Measurements from ENCODE around the gene PRDM16. TPM values are rescaled to one million over a fixed set of nuclear protein-coding genes. Genes with fewer than 3 reads are reported as not detected.

Gene PRDM16
- total RNA-seq, 1 donor from 2014 or later: 0.43 TPM

DNA sequence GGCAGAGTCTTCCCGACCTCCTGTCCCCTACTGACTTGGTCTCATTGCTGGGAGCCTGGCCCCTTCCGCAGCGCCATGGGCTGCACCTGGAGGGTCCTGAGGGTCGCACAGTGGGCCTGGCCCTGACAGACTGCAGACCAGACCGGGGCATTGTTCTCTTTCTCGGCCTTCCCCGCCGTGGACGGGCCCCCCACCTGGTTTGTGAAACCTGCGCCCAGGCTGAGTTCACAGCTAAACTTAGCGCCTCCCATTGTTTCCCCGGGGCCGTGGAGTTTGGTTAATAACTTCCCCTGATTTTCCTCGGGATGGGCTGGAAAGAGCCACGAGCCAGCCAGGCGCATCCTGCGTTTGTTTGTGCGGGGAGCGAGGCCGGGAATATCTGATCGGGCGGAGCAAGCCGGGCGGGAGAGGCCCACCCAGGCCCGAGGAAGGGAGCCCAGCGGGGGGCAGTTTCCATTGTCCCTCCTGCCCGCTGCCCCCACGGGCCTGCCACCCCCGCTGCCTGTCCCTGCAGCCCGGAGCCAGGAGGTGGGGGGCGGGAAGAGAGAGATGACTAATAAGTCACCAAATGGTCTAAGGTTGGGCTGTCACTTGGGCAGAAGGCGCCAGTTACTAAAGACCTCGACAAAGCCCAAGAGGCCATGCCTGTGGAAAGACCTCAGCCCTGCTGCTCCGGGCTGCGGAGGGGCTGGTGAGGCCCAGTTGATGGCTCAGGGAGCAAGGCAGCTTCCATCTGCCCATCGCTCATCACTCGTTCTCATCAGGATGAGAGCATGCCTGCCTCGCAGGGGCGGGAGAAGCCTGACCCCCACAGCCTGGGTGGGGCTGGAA lies 346.5 kb downstream of the PRDM16 start:
- Mint-ChIP-seq H3K36me3 (ENCODE audit: low read depth, unreplicated experiment) (peaks cover 1% of the 10 kb centered on the region), H3K9me3 (ENCODE audit: unreplicated experiment) (peaks cover 9% of the 10 kb centered on the region), H3K27me3 (ENCODE audit: low read depth, unreplicated experiment) (peaks cover 35% of the 10 kb centered on the region), H3K4me3 (ENCODE audit: unreplicated experiment) (no peak overlapping the region), H3K27ac (ENCODE audit: unreplicated experiment) (no peak overlapping the region), H3K4me1 (ENCODE audit: low read depth, unreplicated experiment) (no peaks in the 10 kb centered on the region)
- Histone ChIP-seq H3K4me2 (ENCODE audit: low read length) (no peak overlapping the region), H3K27ac (ENCODE audit: low read depth, low read length) (no peak overlapping the region), H3K4me3 (ENCODE audit: insufficient read depth, low read depth, low read length) (no peak overlapping the region), H4K20me1 (ENCODE audit: insufficient read depth, low read length) (no peaks in the 10 kb centered on the region), H3K4me1 (ENCODE audit: insufficient read depth, low read length) (no peaks in the 10 kb centered on the region), H3K9ac (ENCODE audit: low read length) (no peak overlapping the region), H3K36me3 (ENCODE audit: insufficient read depth, low read length) (no peaks in the 10 kb centered on the region), H3K9me3 (ENCODE audit: insufficient read depth, low read depth, low read length) (peaks cover 5% of the 10 kb centered on the region), H3K27me3 (ENCODE audit: insufficient read depth, low read length) (no peaks in the 10 kb centered on the region), H2AFZ (ENCODE audit: low read depth, low read length) (no peak overlapping the region), H3K79me2 (ENCODE audit: insufficient read depth, low read length) (no peaks in the 10 kb centered on the region)
- TF ChIP-seq, protein P1, sequence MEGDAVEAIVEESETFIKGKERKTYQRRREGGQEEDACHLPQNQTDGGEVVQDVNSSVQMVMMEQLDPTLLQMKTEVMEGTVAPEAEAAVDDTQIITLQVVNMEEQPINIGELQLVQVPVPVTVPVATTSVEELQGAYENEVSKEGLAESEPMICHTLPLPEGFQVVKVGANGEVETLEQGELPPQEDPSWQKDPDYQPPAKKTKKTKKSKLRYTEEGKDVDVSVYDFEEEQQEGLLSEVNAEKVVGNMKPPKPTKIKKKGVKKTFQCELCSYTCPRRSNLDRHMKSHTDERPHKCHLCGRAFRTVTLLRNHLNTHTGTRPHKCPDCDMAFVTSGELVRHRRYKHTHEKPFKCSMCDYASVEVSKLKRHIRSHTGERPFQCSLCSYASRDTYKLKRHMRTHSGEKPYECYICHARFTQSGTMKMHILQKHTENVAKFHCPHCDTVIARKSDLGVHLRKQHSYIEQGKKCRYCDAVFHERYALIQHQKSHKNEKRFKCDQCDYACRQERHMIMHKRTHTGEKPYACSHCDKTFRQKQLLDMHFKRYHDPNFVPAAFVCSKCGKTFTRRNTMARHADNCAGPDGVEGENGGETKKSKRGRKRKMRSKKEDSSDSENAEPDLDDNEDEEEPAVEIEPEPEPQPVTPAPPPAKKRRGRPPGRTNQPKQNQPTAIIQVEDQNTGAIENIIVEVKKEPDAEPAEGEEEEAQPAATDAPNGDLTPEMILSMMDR (IDR thresholded peaks at IDR 0.05; ENCODE audit: insufficient read depth, low read depth, low read length): no peak
- DNase-seq (ENCODE audit: low read depth): no peak
- FAIRE-seq: no peak

DNA sequence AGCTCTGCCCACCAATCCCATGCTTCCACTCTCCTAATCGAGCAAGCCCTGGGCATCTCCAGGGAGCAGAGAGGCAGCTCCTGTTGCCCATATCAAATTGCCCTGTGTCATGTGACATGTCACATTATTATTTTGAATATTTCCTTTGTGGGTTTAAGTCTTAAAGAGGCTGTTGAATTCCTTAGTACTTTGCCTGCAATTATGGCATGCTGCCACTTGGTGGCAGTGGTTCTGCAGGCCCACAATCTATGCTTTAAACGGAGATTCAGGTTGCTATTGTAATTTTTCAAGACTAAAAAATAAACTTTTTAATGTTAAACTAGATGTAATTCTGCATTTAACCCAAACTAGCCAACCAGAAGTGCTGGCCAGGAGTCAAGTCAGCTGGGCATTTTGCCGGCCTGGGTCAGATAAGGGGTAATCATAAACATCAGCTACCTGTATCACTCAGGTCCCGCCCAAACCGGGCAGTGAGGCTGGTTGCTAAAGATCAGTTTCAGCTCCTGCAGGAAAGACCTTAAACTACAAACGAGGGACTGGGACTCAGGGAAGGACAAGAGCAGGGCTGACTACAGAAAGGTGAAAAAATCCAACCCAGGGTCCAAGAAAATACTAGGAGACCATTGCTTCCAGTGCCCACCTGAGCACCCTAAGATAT lies 348.2 kb downstream of the PRDM16 start:
- FAIRE-seq (no peak), DNase-seq (ENCODE audit: low read depth) (no peak)
- Histone ChIP-seq H3K36me3 (ENCODE audit: insufficient read depth, low read length) (no peaks in the 10 kb centered on the region), H3K4me1 (ENCODE audit: insufficient read depth, low read length) (no peaks in the 10 kb centered on the region), H3K9me3 (ENCODE audit: insufficient read depth, low read depth, low read length) (peaks cover 5% of the 10 kb centered on the region), H3K27ac (ENCODE audit: low read depth, low read length) (no peak overlapping the region), H3K9ac (ENCODE audit: low read length) (no peak overlapping the region), H4K20me1 (ENCODE audit: insufficient read depth, low read length) (no peaks in the 10 kb centered on the region), H3K4me3 (ENCODE audit: insufficient read depth, low read depth, low read length) (no peak overlapping the region), H3K27me3 (ENCODE audit: insufficient read depth, low read length) (no peaks in the 10 kb centered on the region), H3K4me2 (ENCODE audit: low read length) (no peak overlapping the region), H3K79me2 (ENCODE audit: insufficient read depth, low read length) (no peaks in the 10 kb centered on the region), H2AFZ (ENCODE audit: low read depth, low read length) (no peak overlapping the region)
- Mint-ChIP-seq H3K4me1 (ENCODE audit: low read depth, unreplicated experiment) (no peaks in the 10 kb centered on the region), H3K4me3 (ENCODE audit: unreplicated experiment) (no peak overlapping the region), H3K27me3 (ENCODE audit: low read depth, unreplicated experiment) (peaks cover 24% of the 10 kb centered on the region), H3K27ac (ENCODE audit: unreplicated experiment) (no peak overlapping the region), H3K9me3 (ENCODE audit: unreplicated experiment) (peaks cover 15% of the 10 kb centered on the region), H3K36me3 (ENCODE audit: low read depth, unreplicated experiment) (peaks cover 5% of the 10 kb centered on the region)
- TF ChIP-seq EZH2 (IDR thresholded peaks at IDR 0.05; ENCODE audit: insufficient read depth, low read length): no peak
- TF ChIP-seq, protein P1 (IDR thresholded peaks at IDR 0.05; ENCODE audit: insufficient read depth, low read depth, low read length): peak; percentile 26

DNA sequence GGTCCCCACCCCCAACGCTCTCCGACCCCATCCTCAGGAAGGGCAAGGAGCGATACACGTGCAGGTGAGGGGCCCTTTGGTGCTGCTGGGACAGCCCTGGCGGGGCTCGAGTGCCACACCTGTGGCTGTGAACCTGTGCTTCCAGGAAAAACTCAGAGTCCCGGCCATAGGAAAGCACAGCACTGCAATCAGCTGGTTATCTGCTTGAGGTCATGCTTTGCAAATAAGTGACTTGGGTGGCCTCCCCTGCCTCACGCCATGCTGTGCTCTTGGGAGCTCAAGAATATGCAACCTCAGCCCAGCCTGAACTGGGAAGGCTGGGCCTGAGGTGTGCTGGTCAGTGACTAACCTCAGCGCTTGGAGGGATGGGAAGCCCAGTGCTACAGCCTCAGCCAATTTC lies 348.9 kb downstream of the PRDM16 start:
- no peak overlapping the region for H3K4me3 Mint-ChIP-seq (ENCODE audit: unreplicated experiment)
- no peaks in the 10 kb centered on the region for H3K4me1 ChIP-seq (ENCODE audit: insufficient read depth, low read length)
- H3K4me1 Mint-ChIP-seq (ENCODE audit: low read depth, unreplicated experiment): no peaks in the 10 kb centered on the region

More for the DNA sequence above, 348.9 kb downstream of the PRDM16 start:
- no peak for FAIRE-seq
- H3K36me3 ChIP-seq (ENCODE audit: insufficient read depth, low read length): no peaks in the 10 kb centered on the region
- TF ChIP-seq EZH2 (IDR thresholded peaks at IDR 0.05; ENCODE audit: insufficient read depth, low read length): no peak
- TF ChIP-seq, protein P1 (IDR thresholded peaks at IDR 0.05; ENCODE audit: insufficient read depth, low read depth, low read length): no peak
- no peak overlapping the region for H2AFZ ChIP-seq (ENCODE audit: low read depth, low read length)
- no peaks in the 10 kb centered on the region for H3K79me2 ChIP-seq (ENCODE audit: insufficient read depth, low read length)
- Mint-ChIP-seq H3K36me3 (ENCODE audit: low read depth, unreplicated experiment) (peaks cover 5% of the 10 kb centered on the region), H3K9me3 (ENCODE audit: unreplicated experiment) (peaks cover 16% of the 10 kb centered on the region), H3K27me3 (ENCODE audit: low read depth, unreplicated experiment) (peaks cover 23% of the 10 kb centered on the region), H3K27ac (ENCODE audit: unreplicated experiment) (no peak overlapping the region)
- no peaks in the 10 kb centered on the region for H4K20me1 ChIP-seq (ENCODE audit: insufficient read depth, low read length)
- DNase-seq (ENCODE audit: low read depth): no peak
- no peaks in the 10 kb centered on the region for H3K27me3 ChIP-seq (ENCODE audit: insufficient read depth, low read length)
- peaks cover 5% of the 10 kb centered on the region for H3K9me3 ChIP-seq (ENCODE audit: insufficient read depth, low read depth, low read length)
- H3K4me3 ChIP-seq (ENCODE audit: insufficient read depth, low read depth, low read length): no peak overlapping the region
- no peak overlapping the region for H3K9ac ChIP-seq (ENCODE audit: low read length)
- H3K27ac ChIP-seq (ENCODE audit: low read depth, low read length): no peak overlapping the region
- no peak overlapping the region for H3K4me2 ChIP-seq (ENCODE audit: low read length)

Data from astrocyte (in vitro differentiated cells and primary cell).